ENCODE data around the gene KCNQ2.

Gene KCNQ2

DNA sequence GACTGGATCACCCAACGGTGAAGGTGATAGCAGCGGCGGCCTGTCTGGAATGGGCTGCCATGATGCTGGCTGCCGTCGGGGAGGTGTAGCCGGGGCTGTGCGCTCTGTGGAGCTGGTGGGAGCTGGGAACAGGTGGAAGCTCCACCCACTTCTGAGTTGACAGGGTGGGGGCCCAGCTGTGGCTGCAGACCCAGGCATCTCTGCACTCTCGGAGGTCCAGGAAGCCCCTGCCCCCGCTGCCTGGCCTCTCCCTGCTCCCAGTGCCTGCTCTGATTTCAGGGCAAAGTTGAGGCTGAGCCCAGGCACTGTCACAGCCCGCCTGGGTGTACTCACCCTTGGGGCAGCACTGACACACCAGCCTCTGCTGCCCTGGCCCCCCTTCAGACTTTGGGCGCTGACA, 93.2 kb downstream of the KCNQ2 start:
- DNase-seq: no peak

DNA sequence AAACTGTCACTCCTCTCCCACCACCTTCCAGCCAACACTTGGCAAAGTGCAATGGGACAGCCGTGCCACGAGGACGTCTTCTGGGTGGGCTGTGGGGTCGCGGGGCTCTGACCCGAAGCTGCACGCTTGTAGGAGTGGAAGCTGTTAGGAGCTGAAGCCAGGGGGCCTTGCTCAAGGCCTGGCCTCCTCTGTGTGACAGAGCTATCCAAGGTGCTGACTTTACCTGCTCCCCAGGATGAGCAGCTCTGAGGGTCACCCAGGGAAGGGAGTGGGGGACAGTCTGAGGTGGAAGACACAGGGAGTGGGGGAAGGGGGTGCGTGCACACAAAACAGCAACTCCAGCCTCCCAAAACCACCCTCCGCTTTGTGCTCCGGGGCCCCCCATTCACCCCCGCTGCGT, 93.8 kb downstream of the KCNQ2 start:
- no peak for DNase-seq

DNA sequence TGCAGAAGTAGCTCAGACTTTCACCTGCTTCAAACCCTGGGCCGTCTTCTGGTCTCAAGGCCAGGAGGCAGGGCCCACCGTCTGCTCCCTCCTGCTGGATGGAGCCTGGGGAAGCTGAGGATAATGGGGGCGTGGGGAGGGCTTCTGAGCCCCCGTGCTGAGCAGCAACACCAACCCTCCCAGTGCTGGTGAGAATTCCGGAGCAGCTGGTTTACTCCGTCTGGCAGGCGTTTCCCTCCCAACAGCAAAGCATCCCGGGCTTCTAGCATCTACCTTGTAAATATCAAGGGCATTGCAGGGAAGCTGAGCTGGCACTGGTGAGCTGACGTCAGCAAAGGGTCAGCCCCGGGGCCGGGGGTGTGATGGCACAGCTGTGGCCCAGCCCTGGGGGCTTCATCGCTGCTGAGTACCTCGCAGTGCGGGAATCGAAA, 94.5 kb downstream of the KCNQ2 start:
- no peak for DNase-seq

DNA sequence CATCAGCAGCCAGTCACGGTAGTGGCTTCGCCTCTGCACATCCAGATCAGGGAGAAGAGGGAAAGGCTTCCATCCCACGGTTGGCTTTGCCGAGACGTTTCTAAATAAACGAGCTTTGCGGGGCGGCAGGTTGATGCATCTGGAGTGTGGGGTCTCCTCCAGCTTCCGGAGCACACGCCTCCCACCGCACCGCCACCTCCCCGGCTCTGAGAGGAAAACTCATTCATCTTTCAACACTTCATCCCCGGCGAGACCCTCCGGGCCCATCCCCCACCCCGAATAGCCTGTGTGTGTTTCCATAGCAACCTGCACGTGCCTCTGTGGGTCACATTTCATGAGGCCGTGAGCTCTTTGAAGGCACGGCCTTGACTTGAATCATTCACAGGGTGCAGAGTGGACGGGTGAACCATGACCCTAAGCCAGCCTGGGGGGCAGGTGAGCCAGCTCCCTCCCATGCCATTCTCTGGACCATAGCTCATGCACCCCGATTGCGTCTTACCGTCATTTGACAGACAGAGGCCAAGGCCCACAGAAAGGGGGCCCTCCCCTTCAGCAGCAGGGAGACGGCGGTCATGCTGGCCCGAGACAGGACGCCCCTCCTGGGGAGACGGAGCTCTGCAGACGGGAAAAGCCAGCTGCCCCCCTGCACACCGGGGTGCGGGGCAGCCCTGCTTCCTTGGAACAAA, 95.1 kb downstream of the KCNQ2 start:
- peak; percentile 17 for DNase-seq

DNA sequence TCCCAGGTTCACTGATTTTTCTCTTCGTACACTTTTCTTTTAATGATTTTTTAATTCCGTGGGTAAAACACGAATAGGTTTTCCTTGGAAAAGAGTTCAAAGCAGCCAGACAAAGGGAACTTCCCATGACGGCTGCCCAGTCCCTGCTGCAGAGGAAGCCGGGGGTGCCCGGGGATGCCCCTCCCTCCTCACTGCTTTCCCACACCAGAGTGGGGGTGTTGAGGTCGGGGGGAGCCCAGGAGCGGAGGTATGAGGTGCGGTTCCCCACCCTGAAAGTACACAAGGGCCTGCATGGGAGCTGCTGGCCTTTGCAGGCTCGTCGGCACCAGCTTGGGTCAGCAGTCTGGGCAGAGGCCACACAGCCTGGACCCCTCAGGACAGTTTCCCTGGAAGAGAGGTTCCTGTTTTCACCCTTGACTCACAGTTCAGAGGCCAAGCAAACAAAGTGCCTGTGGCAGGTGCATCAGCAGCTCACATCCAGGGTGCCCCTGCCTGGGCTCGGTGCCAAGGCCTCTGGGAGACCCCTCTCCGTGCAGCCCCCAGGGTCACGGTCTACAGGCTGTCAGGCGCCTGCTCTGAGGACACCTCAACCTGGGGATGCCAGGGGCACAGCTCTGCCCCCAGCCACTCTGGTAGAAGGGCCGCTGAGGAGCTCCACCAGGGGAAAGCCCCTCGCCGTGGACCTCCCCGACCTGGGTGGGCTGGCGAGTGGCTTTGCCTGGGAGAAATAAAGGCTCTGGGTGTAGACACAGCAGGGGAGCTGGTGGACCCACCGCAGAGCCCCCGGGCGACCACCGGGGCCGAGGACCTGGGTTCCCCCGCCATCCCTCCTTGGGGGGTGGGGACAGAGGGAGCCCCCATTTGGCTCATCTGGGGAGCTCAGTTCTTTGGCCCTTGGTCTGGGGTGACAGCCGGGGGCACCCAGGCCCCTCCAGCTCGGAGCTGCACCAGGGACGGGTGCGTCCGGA, 95.9 kb downstream of the KCNQ2 start:
- DNase-seq: no peak

DNA sequence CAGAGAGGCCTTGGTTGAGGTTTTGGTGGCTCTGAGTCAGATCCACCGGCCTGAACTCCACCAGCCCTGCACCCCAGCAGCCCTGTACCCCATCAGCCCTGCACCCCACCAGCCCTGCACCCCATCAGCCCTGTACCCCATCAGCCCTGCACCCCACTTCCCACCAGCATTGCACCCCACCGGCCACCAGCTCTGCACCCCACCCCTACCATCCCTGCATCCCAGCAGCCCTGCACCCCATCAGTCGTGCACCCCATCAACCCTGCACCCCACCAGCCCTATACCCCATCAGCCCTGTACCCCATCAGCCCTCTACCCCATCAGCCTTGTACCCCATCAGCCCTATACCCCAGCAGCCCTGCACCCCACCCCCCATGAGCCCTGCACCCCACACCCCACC, 97.0 kb downstream of the KCNQ2 start:
- no peak for DNase-seq

DNA sequence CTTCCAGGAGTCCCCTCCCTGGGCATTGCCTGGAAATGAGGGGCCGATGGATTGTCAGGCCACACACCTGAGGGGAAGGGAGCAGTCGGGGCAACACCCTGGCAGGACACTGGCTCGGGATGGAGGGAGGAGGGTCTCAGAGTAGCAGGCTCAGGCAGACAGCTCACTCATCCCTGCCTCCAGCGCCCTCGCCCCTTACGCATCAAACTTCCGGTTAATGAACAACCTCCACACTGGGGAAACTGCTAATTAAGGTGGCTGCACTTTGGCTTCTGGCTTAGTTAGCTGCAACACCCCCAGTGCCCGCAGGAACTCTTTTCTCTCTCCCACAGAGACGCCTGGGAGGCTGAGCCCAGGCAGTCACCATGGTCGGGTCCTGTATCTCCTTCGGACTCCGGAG, 98.0 kb downstream of the KCNQ2 start:
- DNase-seq: no peak

DNA sequence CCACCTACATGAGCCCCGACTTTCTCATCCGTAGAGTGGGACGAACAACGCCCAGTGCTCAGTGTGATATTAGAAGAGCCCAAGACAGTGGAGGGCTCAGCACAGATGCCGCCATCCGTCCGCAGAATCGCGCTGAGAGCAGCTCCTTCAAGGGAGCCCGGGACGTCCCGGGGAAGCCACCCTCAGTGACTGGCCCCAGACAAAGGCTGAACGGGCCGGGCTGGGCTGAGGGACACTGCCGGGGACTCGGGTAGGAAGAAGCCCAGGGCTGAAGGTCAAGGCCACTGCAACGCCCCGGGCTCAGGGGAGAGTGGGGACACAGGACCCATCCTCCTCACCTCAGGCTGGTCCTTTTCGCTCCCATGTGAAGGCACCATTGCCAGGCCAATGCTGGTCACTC, 98.5 kb downstream of the KCNQ2 start:
- DNase-seq: no peak

DNA sequence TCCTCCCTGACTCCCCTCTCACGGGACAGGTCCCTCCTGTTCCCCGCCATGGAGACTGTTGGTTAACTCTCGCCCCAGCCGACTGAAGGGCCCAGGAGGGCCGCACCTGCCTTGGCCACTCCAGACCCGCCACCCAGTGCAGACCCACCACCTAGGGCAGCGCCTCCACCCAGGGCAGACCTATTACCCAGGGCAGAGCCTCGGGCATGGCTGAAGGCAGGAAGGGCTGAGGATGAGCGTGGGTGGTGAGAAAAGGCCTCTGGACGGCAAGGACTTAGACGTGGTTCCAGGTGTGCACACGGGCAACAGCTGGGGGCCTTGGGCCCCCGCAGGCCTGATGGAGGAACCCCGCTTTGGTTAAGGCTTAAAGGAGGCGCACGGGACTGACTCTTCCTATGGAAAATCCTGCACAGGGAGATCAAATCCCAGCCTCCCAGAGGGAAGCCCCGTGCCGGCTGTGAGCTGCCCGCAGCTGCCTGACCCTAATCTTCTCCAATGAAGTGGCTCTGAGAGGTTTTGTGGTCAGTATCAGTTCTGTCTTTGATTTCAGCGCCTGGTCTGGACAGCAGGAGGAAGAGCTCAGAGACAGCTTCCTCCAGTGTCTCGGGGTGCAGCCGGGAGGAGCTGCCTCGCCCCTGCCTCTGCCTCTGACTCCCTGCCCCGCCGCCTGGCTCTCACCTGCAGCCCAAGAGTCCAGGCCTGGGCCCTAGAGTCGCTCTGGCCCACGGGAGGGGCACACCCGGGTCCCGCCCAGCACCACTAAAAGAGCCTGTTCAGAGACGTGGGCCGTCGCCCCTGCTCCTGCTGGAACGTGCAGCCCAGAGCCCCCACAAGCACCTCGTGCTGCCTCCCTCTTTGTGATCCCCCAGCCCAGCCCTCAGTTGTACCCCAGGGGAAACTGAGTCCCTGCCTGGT, 99.2 kb downstream of the KCNQ2 start:
- DNase-seq: no peak

DNA sequence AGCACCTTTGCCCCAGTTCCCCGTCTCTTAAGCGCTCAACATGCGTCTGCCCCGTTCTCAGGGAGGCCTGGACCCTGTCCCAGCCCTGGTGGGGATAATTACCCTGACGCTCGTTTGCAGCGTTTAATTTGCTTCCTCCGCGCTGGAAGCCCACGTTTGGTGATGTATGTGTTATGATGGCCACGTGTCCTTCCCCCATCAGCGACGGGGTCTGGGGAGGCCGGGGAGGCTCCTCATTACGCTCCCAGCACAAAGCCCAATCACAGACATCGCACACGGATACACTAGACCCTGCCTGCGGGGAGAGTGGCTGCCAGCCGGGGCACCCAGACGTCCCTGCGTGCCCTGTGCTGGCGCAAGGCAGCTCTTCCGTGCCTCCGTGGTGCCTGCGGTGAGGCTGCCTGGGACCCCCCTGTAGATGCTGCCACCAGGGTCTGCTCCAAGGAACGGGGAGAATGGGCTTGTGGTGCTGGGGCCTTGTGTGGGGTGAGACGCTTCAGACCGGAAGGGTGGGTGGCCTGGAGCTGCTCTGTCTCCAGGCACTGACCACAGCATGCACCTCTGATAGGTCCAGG, 101.1 kb downstream of the KCNQ2 start:
- no peak for DNase-seq

DNA sequence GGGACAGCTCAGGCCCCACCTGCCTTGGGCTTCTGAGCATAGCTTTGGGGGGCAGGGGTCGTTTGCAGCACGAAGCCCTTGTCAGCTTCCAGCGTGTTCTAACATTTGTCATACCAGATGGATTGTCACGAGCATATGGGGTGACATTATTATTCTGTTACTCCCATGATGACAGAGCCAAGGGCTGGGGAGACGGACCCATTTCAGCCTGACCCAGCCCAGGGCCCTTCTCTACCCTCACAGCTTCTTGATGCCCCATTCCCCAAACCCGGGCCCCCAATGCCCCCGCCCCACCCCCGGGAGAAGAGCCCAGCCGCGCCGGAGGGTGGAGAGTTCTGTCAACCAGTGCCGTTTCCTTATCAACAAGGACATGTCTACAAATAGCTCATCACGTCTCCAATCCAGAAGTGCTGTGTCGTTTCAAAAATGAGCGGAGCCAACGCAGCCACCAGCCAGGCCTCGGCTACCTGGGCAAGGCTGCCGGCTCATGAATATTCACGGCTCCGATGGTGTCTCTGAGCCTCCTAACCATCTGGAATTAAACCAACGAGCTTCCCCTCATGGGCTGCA, 101.8 kb downstream of the KCNQ2 start:
- peak; percentile 14 for DNase-seq

DNA sequence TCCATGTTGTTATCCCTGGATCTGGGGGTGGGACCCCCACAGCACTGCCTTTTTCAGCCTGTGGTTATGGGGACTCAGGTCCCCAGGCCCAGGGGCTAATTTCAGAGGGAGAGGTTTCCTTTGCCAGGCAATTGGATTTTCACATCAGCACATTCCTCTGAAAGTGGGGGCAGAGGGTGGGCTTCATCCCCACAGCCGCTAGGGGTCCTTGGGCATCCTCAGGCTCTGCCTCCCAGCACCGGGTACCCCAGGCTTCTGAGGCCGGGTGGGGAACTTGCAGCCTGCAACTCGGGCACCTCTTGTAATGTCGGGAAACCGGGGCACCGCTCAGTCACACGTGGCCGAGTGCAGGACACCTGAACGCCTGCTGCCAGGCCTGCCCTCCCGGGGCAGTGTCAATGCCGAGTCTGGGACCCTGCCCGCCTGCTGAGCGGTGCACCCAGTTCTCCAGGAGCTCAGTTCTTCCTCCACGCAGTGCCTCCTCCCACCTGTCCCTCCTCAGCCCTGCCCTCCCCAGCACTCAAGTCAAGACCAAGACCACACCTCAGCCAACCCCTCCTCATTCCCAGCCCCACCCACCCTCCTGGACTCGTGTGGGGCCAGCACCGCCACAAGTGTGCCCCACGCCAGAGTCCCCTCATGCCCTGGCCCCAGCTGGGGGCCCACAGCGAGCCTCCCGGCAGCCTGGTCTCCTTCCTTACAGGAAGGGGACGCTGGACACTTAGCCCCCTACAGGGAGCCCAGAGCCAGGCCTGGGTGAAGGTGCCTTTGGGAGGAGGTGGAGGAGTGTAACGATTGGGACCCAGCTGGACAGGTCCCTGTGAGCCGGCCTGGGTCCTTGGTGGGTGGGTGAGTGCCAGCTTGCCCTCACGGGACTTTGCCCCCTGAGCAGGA, 102.5 kb downstream of the KCNQ2 start:
- DNase-seq: no peak

DNA sequence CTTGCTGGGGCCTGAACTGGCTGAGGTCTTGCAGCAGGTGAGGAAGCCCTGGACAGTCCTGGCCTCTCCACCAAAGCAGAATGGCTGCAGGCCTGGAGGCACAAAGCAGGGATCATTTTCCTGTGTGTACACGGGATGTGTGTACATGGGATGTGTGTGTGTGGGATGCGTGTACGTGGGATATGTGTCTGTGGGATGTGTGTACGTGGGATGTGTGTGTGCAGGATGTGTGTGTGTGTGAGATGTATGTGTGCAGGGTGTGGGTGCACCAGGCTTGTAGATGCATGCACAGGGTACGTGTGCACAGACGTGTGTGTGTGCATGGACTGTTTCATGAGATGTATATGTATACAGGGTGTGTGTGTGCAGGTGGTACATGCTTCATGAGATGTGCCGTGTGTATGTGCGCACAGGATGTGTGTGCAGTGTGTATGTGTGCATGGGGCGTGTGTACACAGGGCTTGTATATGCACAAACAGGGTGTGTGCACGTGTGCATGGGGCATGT, 103.4 kb downstream of the KCNQ2 start:
- DNase-seq: no peak

DNA sequence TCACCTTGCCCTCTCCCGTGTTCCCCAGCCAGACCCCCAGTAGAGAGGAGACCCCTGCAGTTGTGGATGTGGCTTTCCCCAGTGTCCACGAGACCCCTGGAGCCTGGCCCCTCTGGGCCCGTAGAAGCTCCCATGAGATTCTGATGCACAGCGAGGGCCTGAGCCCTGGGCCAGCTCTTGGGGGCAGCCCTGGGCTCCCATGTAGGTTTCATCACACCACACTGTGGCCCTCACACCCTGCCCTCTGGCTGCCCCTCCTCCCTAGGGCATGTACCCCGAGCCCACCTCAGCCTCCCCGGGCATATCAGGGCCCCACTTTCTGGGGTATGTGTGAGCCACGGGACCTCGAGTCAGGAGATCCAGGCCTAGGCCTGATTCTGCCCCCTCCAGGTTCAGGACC, 104.3 kb downstream of the KCNQ2 start:
- DNase-seq: no peak

DNA sequence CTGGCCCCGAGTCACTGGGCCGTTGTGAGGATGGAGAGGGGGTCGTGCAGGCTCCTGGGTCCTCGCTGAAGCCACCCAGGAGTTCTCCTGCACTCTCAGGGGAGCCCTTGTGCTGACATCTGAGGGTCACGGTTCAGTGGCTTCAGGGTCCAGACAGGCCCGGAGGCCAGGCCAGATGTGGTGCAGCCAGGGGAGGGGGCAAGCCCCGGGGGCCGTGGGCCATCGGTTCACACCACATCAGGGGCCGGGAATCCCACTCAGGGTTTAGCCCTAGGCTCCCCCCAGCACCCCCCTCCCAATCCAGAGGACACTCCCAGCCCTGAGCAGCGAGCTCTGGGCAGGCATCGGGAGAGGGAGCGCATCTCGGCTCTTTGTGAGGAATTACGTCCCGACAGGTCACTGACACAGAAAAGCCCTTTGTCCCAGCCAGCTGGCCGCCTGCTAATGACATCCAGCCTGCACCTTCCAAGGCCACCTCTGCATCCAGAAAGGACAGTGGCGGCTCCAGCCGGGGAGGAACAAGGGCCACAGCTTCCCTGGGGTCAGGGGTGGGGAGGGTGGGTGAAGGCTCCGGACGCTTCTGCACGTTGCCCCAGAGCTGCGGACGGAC, 104.9 kb downstream of the KCNQ2 start:
- DNase-seq: no peak

DNA sequence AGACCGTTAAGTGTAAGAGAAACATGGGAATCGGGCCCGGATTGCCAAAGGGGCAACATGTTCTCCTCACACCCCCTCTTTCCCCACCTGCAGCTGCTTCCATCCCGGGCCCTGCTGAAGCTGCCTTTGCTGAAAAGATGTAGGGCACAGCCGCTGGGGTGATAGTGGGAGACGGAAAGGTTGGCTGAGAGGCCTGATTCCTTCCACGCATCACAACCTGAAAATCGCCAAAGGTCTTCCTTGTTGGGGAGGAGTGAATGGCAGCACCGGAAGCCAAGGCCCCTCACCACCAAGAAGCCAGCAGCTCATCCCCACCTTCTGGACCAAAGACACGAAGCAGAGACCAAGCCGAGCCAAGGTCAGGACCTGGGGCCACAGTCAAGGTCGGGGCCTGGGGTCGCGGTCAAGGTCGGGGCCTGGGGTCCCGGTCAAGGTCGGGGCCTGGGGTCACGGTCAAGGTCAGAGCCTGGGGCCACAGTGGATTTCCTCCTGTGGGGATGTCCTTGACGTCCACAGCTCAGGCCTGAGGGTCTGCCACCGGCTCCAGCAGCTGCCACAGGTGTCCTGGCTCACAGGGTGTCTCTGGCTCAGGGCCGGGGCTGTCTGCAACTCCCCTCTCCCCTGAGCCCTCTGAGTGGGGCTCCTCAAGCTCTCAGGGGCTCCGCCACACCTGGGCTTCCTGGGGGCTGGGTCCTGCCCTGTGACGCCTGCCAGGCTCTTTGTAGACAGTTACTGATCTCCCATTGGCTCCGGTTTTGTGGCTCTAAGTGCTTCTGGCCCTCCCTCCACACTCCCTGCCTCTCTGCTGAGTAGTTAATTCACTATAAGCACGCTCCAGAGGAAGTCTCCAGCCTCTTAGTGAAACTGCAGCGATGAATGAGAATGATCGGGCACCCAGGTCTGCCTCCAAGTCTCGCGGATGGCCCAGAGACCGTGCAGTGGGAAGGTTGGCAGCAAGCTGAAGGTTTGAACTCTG, 105.8 kb downstream of the KCNQ2 start:
- DNase-seq: peak; percentile 88

DNA sequence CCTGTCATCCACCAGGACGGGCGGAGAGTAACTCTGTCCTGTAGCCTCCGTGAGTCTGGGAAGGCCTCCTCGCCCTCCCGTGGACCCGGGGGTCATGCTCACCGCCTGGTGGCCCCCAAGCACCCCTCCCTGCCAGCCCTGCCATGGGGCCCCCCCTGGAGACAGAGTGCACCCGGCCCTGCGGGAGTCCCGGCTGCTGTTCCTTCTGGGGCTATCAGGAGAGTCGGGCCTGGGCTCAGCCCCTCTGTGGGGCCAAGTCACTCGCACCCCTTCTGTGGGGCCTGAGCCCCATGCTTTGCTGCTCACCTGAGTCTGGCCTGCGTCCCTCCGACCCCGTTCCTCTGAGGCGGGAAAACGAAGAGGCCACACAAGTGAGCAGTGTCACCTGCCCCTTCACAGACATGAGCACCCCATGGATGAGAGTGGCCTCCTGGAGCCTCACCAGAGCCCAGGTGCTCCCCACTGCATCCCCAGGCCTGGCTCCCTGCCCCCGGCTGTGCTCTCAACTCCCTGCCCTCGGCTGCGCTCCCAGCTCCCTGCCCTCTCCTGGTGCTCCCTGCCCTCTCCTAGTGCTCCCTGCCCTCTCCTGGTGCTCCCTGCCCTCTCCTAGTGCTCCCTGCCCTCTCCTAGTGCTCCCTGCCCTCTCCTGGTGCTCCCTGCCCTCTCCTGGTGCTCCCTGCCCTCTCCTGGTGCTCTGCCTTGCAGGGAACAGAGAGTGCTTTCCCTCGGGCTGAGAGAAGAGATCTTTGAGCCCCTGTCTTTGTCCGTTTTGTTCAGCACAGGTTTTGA, 106.7 kb downstream of the KCNQ2 start:
- no peak for DNase-seq

DNA sequence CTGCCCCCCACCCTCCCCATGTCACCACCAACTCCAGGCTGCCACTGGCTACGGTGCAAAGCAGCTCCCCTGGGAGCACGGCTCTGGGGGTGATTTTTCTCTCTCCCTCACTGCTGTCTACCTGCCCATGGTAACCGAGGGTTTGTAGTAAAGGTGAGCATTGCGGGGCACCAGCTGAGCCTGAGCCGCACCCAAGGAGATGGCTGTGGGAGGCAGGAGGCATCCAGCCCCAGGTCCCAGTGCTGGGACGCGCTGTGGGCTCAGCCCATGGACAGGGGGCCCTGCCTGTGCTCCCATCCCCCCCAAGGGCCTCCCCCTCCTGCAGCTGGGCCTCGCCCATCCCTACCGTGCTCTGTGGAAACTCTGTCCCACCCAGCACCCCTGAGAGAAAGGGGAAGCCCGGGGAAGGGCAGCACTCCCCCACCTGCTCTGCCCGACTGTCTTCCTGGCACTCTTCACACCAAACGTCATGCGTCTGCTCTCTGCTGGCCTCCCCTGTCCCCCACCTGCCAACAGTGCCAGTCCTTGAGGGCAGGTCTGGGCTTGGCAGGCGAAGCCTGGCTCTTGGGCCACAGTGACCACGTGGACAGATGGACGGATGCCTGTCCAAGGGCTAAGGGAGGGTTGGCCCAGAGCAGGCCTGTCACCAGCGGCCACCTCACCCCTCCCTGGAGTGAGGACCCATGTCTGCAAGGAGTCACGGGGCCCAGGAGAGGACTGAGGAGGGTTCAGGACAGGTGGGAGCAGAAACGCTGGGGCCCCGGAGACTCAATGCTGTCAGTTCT, 107.5 kb downstream of the KCNQ2 start:
- no peak for DNase-seq

Data from NCI-H1436 (cell line).